DND-41 (cell line): ENCODE measurements around the gene SP5.

Experiments used
- ATAC-seq: fragments of 200-7000 bp; cut with Tn5 transposase; 3 replicates; pipeline ENCODE4 v1.9.1; 2021; ENCODE audit warnings: low read depth; ENCODE audit not compliant: insufficient read depth
- DNase-seq: peaks from one replicate; pipeline ENCODE4 v3.0.0-alpha.2; 2020
- H2AFZ ChIP-seq: 2 replicates; pipeline ENCODE4 v1.6.0; 2012; ENCODE audit warnings: low read depth, low read length
- H3K27ac ChIP-seq: 2 replicates; pipeline ENCODE4 v1.5.1; 2012; ENCODE audit warnings: low read length, inconsistent platforms
- H3K27me3 ChIP-seq: fragments of 200-600 bp; sonication (generic); 2 replicates; pipeline ENCODE4 v1.6.0; 2012; ENCODE audit warnings: low read length, mild to moderate bottlenecking, inconsistent platforms; ENCODE audit not compliant: insufficient read depth, poor library complexity
- H3K36me3 ChIP-seq: 2 replicates; pipeline ENCODE4 v1.5.1; 2012; ENCODE audit warnings: low read length, inconsistent platforms; ENCODE audit not compliant: insufficient read depth
- H3K4me1 ChIP-seq: 2 replicates; pipeline ENCODE4 v1.5.1; 2012; ENCODE audit warnings: mild to moderate bottlenecking, low read length; ENCODE audit not compliant: insufficient read depth
- H3K4me2 ChIP-seq: 2 replicates; pipeline ENCODE4 v1.6.0; 2012; ENCODE audit warnings: mild to moderate bottlenecking, moderate library complexity, low read length, inconsistent platforms; ENCODE audit not compliant: insufficient read depth
- H3K4me3 ChIP-seq, 2 experiments: fragments of 200-600 bp in 1 of 2; shearing (Covaris generic) in 1 of 2; 2 replicates each; pipeline ENCODE4 v1.5.1; 2012 to 2016; ENCODE audit warnings: inconsistent platforms in 2 of 2, low read length in 2 of 2, mild to moderate bottlenecking in 2 of 2, low read depth in 1 of 2, moderate library complexity in 1 of 2
- H3K79me2 ChIP-seq: 2 replicates; pipeline ENCODE4 v1.6.0; 2012; ENCODE audit warnings: low read length, inconsistent platforms; ENCODE audit not compliant: insufficient read depth
- H3K9ac ChIP-seq: 2 replicates; pipeline ENCODE4 v1.6.0; 2012; ENCODE audit warnings: low read depth, mild to moderate bottlenecking, inconsistent platforms, low read length, moderate library complexity
- H3K9me3 ChIP-seq: 2 replicates; pipeline ENCODE4 v1.5.1; 2012; ENCODE audit warnings: low read length, moderate library complexity, mild to moderate bottlenecking, inconsistent platforms; ENCODE audit not compliant: insufficient read depth, severe bottlenecking
- H4K20me1 ChIP-seq: 2 replicates; pipeline ENCODE4 v1.6.0; 2012; ENCODE audit warnings: low read length; ENCODE audit not compliant: insufficient read depth
- CTCF ChIP-seq: IDR thresholded peaks from 2 replicates; pipeline ENCODE4 v1.5.1; 2012; ENCODE audit warnings: borderline replicate concordance, low read length, moderate library complexity, mild to moderate bottlenecking; ENCODE audit not compliant: poor library complexity, severe bottlenecking; ENCODE audit errors: extremely low read depth
- EZH2 ChIP-seq: IDR thresholded peaks from 3 replicates; pipeline ENCODE4 v1.6.1; 2012; ENCODE audit warnings: borderline replicate concordance, low read depth, mild to moderate bottlenecking, moderate library complexity, low read length, inconsistent platforms; ENCODE audit not compliant: severe bottlenecking

Gene SP5

GRCh38 chr2:170761572-170761971 lies 46.4 kb downstream of the SP5 start:
- Histone ChIP-seq H3K9me3 (no peaks in the 10 kb centered on the region), H3K27ac (no peak overlapping the region), H3K4me1 (no peaks in the 10 kb centered on the region), H3K79me2 (no peaks in the 10 kb centered on the region), H3K9ac (no peak overlapping the region), H2AFZ (no peak overlapping the region), H3K4me3 (no peak overlapping the region), H4K20me1 (no peaks in the 10 kb centered on the region), H3K36me3 (no peaks in the 10 kb centered on the region), H3K4me2 (no peak overlapping the region), H3K27me3 (peaks cover 2% of the 10 kb centered on the region)
- ATAC-seq (no peak), DNase-seq (no peak)
- TF ChIP-seq EZH2 (no peak), CTCF (no peak)

- TF ChIP-seq CTCF (no peak), EZH2 (no peak)
- Histone ChIP-seq H3K27me3 (peaks cover 2% of the 10 kb centered on the region), H3K27ac (no peak overlapping the region), H4K20me1 (no peaks in the 10 kb centered on the region), H3K79me2 (no peaks in the 10 kb centered on the region), H3K4me3 (no peak overlapping the region), H3K9me3 (no peaks in the 10 kb centered on the region), H3K4me1 (no peaks in the 10 kb centered on the region), H3K4me2 (no peak overlapping the region), H3K36me3 (no peaks in the 10 kb centered on the region), H2AFZ (no peak overlapping the region), H3K9ac (no peak overlapping the region)
- DNase-seq = no peak
- ATAC-seq = no peak
Observed at GRCh38 chr2:170762760-170763159, 47.6 kb downstream of the SP5 start.

GRCh38 chr2:170763232-170763631 lies 48.1 kb downstream of the SP5 start:
- no peaks in the 10 kb centered on the region for H4K20me1 ChIP-seq

More at GRCh38 chr2:170763232-170763631, 48.1 kb downstream of the SP5 start:
- Histone ChIP-seq H3K9ac (no peak overlapping the region), H3K4me1 (no peaks in the 10 kb centered on the region), H3K79me2 (no peaks in the 10 kb centered on the region), H3K27me3 (peaks cover 2% of the 10 kb centered on the region), H3K4me2 (no peak overlapping the region), H3K9me3 (no peaks in the 10 kb centered on the region), H2AFZ (no peak overlapping the region), H3K4me3 (no peak overlapping the region), H3K36me3 (no peaks in the 10 kb centered on the region), H3K27ac (no peak overlapping the region)
- ATAC-seq = no peak
- no peak for DNase-seq
- no peak for TF ChIP-seq EZH2
- TF ChIP-seq CTCF = no peak
